ENCODE results near the gene KRT3. TPM values are rescaled to one million over a fixed set of nuclear protein-coding genes. Genes with fewer than 3 reads are reported as not detected.

Gene KRT3
- total and polyA plus RNA-seq, 2 donors (not counting 1 experiment from before 2014, with no cell fraction given), result not detected

DNA sequence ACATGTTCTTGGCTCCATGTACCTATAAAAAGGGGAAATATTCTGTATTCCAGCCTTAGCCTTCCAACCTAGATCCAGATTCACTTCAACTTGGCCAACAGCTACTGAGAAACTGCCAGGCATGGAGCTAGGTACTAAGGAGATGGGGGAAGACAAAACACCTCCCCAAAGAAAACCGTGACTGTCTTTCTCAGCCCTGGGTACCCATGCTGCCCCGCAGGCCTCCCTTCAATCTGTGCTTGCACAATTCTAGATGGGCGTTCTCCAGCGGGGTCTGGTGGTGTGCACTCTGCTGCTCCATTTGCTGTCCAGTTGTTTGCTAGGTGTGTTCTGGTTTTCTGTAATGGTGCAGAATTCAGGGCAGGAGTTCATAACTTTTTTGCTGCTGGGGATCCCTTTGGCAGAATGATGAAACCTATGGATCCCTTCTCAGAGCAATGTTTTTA lies 18.8 kb upstream of the KRT3 start:
- no peak overlapping the region for H3K27ac ChIP-seq (ENCODE audit: low read length in 2 of 2)
- DNase-seq, result no peak
- no peak overlapping the region for H3K4me3 ChIP-seq (ENCODE audit: control extremely low read depth in 1 of 5, extremely low read depth in 1 of 5, insufficient read depth in 1 of 5, low read depth in 2 of 5, low read length in 4 of 5)
- H3K27me3 ChIP-seq (replicated peaks in 1 of 4; ENCODE audit: control extremely low read depth in 1 of 4, control insufficient read depth in 3 of 4, insufficient read depth in 4 of 4, low read length in 3 of 4), result no peaks in the 10 kb centered on the region
- Mint-ChIP-seq H3K27me3 (peaks cover 20% of the 10 kb centered on the region), H3K4me3 (no peak overlapping the region), H3K27ac (no peak overlapping the region), H3K4me1 (no peaks in the 10 kb centered on the region), H3K9me3 (ENCODE audit: insufficient read depth) (no peaks in the 10 kb centered on the region)
- no peaks in the 10 kb centered on the region for H4K20me1 ChIP-seq (ENCODE audit: control insufficient read depth, insufficient read depth, low read length, poor library complexity, severe bottlenecking)
- no peaks in the 10 kb centered on the region for H3K36me3 ChIP-seq (replicated peaks in 1 of 2; ENCODE audit: control extremely low read depth in 1 of 2, control insufficient read depth in 1 of 2, extremely low read depth in 1 of 2, insufficient read depth in 2 of 2, low read length in 1 of 2)
- no peak overlapping the region for H2AFZ ChIP-seq (ENCODE audit: insufficient read depth, low read depth, low read length, poor library complexity, severe bottlenecking)
- POLR2A ChIA-PET, result no interaction called here
- no peaks in the 10 kb centered on the region for H3K79me2 ChIP-seq (ENCODE audit: control insufficient read depth, insufficient read depth, low read length)
- intact Hi-C loops (cut with micrococcal nuclease), result no loop called here
- H3K4me2 ChIP-seq (replicated peaks; ENCODE audit: low read depth, low read length, poor library complexity, severe bottlenecking), result no peak overlapping the region
- no peaks in the 10 kb centered on the region for H3K4me1 ChIP-seq (ENCODE audit: control insufficient read depth in 2 of 2, insufficient read depth in 2 of 2, low read length in 2 of 2)
- H3K9me3 ChIP-seq (ENCODE audit: control extremely low read depth in 1 of 3, control insufficient read depth in 2 of 3, insufficient read depth in 1 of 3, low read length in 2 of 3), result no peaks in the 10 kb centered on the region
- no peak overlapping the region for H3K9ac ChIP-seq (ENCODE audit: low read length)
- no peak for TF ChIP-seq EZH2 (IDR thresholded peaks at IDR 0.05; ENCODE audit: borderline replicate concordance, insufficient read depth, low read depth, low read length, poor library complexity, severe bottlenecking)
- TF ChIP-seq, protein P1, sequence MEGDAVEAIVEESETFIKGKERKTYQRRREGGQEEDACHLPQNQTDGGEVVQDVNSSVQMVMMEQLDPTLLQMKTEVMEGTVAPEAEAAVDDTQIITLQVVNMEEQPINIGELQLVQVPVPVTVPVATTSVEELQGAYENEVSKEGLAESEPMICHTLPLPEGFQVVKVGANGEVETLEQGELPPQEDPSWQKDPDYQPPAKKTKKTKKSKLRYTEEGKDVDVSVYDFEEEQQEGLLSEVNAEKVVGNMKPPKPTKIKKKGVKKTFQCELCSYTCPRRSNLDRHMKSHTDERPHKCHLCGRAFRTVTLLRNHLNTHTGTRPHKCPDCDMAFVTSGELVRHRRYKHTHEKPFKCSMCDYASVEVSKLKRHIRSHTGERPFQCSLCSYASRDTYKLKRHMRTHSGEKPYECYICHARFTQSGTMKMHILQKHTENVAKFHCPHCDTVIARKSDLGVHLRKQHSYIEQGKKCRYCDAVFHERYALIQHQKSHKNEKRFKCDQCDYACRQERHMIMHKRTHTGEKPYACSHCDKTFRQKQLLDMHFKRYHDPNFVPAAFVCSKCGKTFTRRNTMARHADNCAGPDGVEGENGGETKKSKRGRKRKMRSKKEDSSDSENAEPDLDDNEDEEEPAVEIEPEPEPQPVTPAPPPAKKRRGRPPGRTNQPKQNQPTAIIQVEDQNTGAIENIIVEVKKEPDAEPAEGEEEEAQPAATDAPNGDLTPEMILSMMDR (IDR thresholded peaks at IDR 0.05), result no peak
- no peak for ATAC-seq (ENCODE audit: low read depth)
- 88% methylated on average over 4 of the region's 4 CpGs for WGBS (ENCODE audit: insufficient coverage)
- CTCF ChIA-PET, result no interaction called here

DNA sequence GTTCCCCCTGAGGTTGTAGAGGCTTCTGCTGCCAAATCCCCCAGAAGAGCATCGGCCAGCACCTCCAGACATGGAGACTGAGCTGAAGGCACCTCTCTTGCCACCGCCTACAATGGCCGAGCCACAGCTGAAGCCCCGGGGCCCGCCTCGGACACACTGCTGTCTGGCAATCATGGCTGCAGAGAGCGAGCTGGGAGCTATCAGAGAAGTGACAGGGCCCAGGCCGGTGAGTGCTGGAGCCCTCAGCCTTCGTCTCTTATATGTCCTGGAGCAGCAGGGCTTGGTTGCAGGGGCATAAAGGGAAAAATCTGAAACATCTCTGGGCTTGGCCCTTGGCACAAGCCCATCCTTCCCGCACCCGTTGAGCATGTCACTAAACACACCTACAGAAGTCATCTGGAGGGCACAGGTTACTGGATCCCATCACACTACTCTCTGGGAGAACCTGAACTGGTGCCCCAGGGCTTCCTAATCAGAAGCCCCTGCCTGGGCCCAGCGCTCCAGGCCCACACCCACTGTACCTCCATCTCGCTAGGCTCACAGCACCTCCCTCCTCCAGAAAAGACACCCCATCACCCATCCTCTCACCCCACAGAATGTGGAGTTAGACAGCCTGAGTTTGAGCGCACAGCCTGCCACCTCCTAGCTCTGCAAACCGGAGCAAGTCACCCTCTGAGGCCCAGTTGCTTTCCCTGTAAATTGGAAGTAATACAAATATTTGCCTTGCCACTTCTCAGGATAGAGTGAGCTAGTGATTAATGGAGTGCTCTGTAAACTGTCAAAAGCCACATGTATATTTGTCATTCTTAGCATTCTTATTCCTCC lies 18.2 kb upstream of the KRT3 start, which contains the start of gene KRT4:
TSS of gene KRT4 (minus strand) at position 232 of the 825 bp plus-strand sequence. CDS start at position 174, 58 bp downstream.
- no peak within 1 kb of the TSS for H2AFZ ChIP-seq (ENCODE audit: insufficient read depth, low read depth, low read length, poor library complexity, severe bottlenecking)
- ChIA-PET CTCF (no interaction called here), POLR2A (no interaction called here)
- H3K27me3 ChIP-seq (replicated peaks in 1 of 4; ENCODE audit: control extremely low read depth in 1 of 4, control insufficient read depth in 3 of 4, insufficient read depth in 4 of 4, low read length in 3 of 4), result no peaks in the 10 kb centered on the region
- no peaks in the 10 kb centered on the region for H3K4me1 ChIP-seq (ENCODE audit: control insufficient read depth in 2 of 2, insufficient read depth in 2 of 2, low read length in 2 of 2)
- H3K27me3 Mint-ChIP-seq, result peaks cover 24% of the 10 kb centered on the region
- no peaks in the 10 kb centered on the region for H3K9me3 Mint-ChIP-seq (ENCODE audit: insufficient read depth)
- no peak within 1 kb of the TSS for H3K27ac ChIP-seq (ENCODE audit: low read length in 2 of 2)
- no peaks in the 10 kb centered on the region for H3K4me1 Mint-ChIP-seq
- intact Hi-C loops (cut with micrococcal nuclease), result no loop called here
- WGBS (ENCODE audit: insufficient coverage), result 89% methylated on average over 13 of the region's 15 CpGs
- DNase-seq (no peak), ATAC-seq (ENCODE audit: low read depth) (no peak)
- no peaks in the 10 kb centered on the region for H3K9me3 ChIP-seq (ENCODE audit: control extremely low read depth in 1 of 3, control insufficient read depth in 2 of 3, insufficient read depth in 1 of 3, low read length in 2 of 3)
- H3K27ac Mint-ChIP-seq, result no peak within 1 kb of the TSS
- no peaks in the 10 kb centered on the region for H3K36me3 ChIP-seq (replicated peaks in 1 of 2; ENCODE audit: control extremely low read depth in 1 of 2, control insufficient read depth in 1 of 2, extremely low read depth in 1 of 2, insufficient read depth in 2 of 2, low read length in 1 of 2)
- no peaks in the 10 kb centered on the region for H3K79me2 ChIP-seq (ENCODE audit: control insufficient read depth, insufficient read depth, low read length)
- TF ChIP-seq, protein P1 (IDR thresholded peaks at IDR 0.05), result no peak
- TF ChIP-seq EZH2 (IDR thresholded peaks at IDR 0.05; ENCODE audit: borderline replicate concordance, insufficient read depth, low read depth, low read length, poor library complexity, severe bottlenecking), result no peak
- no peak within 1 kb of the TSS for H3K9ac ChIP-seq (ENCODE audit: low read length)
- H3K4me3 Mint-ChIP-seq, result no peak within 1 kb of the TSS
- no peaks in the 10 kb centered on the region for H4K20me1 ChIP-seq (ENCODE audit: control insufficient read depth, insufficient read depth, low read length, poor library complexity, severe bottlenecking)
- H3K4me3 ChIP-seq (ENCODE audit: control extremely low read depth in 1 of 5, extremely low read depth in 1 of 5, insufficient read depth in 1 of 5, low read depth in 2 of 5, low read length in 4 of 5), result no peak within 1 kb of the TSS
- no peak within 1 kb of the TSS for H3K4me2 ChIP-seq (replicated peaks; ENCODE audit: low read depth, low read length, poor library complexity, severe bottlenecking)
